HG03565 (cell line): ENCODE results near the gene KRTAP5-8.
"Not testable (repeated sequence)": the region's sequence is repeated elsewhere in the genome, so short reads cannot be mapped to it uniquely, and the experiment has no call there.

Experiments used
- ATAC-seq: cut with Tn5 transposase; IDR thresholded peaks from one replicate; pipeline ENCODE4 v1.9.1; 2021; ENCODE audit warnings: mild to moderate bottlenecking, moderate library complexity; ENCODE audit not compliant: unreplicated experiment

The KRTAP5-8 gene

DNA sequence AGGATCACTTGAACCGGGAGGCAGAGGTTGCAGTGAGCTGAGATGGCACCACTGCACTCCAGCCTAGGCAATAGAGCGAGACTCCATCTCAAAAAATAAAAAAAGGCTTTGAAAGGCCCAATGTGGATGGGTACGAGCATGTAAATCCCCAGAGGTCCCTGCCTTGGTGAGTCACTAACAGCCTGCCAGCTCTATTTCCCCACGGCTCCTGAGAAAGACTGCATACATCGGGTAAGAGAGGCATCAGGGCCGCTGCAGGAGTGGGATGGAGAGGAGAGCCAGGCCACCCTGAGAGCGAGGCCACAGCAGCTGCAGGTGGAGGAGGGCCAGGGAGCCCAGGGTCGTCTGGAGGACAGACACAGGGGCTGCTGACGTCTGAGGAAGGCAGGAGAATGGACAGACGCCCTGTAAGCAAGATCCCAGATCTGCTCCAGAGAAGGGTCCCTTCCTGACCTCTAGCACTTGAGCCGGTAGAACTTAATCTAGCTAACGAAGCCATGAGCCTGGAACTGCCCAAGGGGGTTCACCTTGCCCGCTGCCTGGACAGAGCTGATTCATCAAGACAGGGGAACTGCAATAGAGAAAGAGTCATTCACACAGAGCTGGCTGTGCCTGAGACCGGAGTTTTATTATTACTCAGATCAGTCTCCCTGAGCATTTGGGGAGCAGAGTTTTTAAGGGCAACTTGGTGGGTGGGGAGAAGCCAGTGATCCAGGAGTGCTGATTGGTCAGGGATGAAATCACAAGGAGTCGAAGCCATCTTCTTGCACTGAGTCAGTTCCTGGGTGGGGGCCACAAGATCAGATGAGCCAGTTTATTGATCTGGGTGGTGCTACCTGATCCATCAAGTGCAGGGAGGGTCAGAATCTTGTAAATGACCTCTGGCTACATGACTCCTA, 5.3 kb downstream of the KRTAP5-8 start:
- ATAC-seq: no peak

DNA sequence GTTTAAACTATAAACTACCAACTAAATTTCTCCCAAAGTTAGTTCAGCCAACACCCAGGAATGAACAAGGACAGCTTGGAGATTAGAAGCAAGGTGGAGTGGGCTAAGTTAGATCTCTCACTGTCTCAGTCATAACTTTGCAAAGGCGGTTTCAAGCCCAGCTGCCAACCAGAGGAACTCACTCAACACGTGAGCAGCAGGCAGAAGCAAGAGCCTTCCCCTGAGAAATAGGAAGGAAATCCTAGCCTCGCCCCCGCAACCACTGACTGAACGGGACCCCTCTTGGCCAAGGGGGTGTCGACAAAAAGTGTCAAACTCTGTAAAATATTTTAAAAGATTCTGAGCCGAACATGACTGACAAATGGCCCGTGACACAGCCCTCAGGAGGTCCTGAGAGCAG, 6.0 kb downstream of the KRTAP5-8 start:
- ATAC-seq: no peak

DNA sequence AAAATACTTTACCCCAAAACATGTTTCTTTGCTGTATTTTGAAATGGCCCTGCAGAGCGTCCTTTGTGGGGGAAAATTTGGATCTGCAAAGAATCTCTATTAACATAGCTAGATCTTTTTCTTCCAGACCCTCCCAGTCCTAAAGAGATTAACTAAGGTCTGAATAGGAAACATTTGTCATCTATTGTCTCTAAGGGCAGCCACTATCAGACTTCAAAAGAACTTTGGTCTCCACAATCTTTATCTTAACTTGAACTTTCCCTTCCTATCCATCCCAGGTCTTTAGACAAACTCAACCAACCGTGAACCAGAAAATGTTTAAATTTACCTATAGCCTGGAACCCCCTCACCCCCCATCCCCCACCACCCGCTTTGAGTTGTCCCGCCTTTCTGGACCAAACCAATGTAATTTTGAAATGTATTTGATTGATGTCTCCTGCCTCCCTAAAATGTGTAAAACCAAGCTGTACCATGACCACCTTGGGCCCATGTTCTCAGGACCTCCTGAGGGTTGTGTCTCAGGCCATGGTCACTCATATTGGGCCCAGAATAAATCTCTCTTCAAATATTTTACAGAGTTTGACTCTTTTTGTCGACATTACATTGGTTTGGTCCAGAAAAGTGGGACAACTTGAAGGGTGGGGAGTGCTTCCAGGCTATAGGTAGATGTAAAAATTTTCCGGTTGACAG, 6.8 kb downstream of the KRTAP5-8 start:
- ATAC-seq: no peak

DNA sequence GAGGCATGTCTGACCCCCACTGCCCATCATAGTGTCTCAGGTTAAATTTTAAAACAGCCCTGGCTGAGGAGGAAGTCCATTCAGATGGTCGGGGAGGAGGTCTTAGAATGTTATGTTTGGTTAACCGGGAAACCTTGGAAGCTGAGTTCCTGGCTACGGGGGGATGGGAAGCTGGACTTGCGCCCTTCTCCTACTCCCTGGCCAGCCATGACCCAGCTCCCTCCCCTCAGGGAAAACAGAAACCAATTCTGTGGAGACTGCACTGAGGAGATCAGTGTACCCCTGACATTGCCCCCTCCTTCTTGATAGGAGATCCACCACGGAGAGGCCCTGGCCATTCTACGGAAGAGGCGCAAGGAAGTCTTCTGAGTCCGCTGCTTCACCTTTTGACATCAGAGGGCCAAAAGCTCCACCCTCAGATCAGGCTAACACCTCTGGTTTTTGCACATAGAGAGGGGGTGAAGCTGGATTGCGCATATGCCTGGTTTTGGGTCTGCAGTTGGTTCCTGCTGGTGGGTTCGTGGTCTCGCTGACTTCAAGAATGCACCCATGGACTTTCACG, 7.7 kb downstream of the KRTAP5-8 start:
- ATAC-seq: no peak

DNA sequence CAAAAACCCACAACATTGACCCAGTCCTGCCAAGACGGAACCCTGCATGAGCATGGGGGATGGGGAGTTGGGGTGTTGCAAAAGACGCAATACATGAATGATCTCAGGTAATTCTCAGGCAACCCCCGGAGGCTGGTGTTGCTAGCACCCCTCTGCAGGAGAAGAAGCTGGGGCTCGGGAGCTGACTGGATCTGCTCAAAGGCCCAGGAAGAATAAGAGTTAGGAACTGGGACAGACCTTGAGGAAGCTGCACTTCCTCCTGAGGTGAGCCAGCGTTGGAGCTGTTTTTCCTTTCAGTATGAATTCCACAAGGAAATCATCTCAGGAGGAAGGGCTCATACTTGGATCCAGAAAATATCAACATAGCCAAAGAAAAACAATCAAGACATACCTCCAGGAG, 10.3 kb downstream of the KRTAP5-8 start, which contains the start of gene KRTAP5-9:
TSS of gene KRTAP5-9 (plus strand) at position 301 of the 400 bp plus-strand sequence. CDS start 238 bp downstream, outside the sequence.
- ATAC-seq: no peak

DNA sequence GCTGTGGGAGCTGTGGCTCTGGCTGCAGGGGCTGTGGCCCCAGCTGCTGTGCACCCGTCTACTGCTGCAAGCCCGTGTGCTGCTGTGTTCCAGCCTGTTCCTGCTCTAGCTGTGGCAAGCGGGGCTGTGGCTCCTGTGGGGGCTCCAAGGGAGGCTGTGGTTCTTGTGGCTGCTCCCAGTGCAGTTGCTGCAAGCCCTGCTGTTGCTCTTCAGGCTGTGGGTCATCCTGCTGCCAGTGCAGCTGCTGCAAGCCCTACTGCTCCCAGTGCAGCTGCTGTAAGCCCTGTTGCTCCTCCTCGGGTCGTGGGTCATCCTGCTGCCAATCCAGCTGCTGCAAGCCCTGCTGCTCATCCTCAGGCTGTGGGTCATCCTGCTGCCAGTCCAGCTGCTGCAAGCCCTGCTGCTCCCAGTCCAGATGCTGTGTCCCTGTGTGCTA, 10.9 kb downstream of the KRTAP5-8 start:
- ATAC-seq: no peak

DNA sequence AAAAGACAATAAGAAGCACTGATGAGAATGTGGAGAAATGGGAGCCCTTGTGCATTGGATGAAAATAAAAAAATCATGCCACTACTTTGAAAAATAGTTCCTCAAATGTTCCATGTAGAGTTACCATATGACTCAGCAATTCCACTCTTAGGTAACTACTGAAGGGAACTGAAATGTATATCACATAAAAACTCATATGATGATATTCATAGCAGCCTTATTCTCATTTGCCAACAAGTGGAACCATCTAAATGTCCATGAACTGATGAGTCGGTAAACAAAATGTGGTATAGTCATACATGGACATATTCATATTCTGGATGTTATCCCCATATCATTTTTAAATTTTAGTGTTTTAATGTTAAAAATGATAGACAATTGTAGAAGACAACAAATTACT, 13.9 kb downstream of the KRTAP5-8 start:
- ATAC-seq: no peak

DNA sequence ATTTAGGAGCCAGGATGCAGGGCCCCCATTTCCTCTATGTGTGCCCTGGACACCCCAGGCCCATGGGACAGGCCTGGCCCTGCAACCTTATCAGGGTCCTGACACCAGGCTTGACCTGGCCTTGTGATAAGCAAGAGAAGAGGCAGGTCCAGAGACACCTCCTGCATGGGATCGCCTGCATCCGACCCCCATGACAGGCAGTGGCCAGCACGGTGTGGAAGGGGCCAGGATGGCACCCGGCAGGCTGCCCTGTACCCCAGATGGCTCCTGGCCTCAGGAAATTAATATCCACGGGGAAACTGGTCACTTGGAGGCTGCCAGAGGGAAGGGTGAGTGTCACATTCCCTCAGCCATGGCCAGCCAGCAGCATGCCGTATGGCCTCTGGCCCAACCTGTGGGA, 17.2 kb downstream of the KRTAP5-8 start:
- ATAC-seq: no peak

DNA sequence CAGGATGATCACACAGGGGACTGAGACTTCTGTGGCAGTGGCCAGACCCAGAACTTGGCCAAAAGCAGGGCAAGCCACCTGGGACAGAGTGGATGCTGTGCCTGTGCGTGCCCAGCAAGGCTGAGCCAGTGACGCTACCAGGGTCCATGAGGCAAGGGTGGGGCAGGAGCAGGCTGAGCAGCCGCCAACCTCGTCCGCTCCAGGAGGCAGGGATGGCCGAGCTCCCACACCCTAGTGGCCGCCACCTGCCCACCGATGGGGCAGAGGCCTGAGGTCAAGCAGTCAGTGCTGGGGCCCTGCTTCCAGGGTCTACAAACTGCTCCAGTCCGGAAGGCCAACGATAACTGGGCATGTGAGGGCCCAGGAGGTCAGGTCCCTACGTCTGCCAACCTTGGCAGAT, 17.7 kb downstream of the KRTAP5-8 start:
- ATAC-seq: no peak

DNA sequence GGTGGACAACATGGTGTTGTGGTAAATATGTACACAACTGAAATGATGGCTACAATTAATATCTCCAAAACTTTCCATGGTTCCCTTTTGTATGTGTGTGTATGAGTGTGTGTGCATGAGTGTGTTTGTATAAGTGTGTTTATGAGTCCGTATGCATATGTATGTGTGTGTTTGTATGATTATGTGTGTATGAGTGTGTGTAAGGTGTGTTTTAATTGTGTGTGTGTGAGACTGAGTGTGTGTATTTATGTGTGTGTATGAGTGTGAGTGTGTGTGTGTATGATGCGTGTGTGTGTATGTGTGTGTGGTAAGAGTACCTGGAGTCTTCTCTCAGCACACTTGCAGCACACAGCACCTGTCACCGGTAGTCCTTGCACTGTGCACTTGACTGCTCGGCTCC, 18.2 kb downstream of the KRTAP5-8 start:
- no peak for ATAC-seq

DNA sequence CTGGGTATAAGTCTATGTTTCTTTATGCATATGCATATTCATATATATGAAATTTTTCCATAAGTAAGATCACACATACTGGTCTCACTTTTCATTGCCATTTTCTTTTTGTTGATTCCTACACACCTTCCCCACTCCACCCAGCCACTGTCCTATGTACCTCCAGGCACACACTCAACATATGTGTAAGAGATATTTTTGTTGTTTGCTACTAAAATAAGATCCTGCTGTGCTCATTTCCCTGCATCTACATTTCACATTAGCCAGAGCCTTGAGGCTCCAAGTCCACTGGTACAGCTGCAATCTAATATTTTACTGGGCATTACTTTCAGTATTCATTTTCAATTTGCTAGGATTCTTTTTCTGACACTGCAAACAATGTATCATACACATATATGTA, 19.4 kb downstream of the KRTAP5-8 start:
- no peak for ATAC-seq

DNA sequence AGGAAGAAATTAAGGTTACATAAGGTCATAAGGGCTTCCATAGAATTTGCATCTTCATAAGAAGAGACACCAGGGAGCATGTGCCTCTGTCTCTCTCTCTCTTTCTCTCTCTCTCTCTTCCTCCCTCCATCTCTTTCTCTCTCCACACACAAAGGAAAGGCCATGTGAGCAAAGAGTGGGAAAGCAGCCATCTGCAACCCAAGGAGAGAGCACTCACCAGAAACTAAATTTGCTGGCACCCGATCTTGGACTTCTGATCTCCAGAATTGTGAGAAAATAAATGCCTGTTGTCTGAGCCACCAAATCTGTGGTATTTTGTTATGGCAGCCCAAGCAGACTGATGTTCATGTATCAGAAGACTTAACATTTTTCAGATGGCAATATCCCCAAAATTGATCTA, 21.2 kb downstream of the KRTAP5-8 start:
- ATAC-seq: no peak

DNA sequence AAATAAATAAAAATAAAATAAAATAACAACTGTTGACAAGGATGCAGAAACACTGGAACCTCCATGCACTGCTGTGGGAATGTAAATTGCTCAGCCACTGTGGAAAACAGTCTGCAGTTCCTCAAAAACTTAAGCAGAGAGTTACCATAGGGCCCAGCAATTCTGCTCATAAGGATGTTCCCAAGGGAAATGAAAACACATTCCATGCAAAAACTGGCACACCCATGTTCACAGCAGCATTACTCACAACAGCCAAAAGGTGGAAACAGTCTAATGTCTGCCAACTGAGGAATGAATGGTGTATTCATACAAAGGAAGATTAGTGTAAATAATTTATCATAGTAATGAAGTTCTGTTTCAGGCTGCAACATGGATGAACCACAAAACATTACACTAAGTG, 24.3 kb downstream of the KRTAP5-8 start:
- no peak for ATAC-seq

DNA sequence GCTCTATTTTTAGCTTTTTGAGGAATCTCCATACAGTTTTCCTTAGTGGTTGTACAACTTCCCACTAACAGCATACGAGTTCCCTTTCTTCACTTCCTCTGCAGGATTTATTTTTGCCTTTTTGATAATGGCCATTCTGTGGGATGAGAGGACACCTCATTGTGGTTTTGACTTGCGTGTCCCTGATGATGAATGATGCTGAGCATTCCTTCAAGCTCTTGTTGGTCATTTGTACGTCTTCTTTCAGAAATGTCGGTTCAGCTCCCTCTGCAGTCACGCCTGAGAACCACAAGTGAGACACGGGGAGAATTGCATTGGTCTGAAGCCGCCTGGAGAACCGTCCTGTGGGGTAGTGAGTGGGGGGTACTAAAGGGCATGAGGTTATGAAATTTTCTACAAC, 25.6 kb downstream of the KRTAP5-8 start:
- no peak for ATAC-seq

DNA sequence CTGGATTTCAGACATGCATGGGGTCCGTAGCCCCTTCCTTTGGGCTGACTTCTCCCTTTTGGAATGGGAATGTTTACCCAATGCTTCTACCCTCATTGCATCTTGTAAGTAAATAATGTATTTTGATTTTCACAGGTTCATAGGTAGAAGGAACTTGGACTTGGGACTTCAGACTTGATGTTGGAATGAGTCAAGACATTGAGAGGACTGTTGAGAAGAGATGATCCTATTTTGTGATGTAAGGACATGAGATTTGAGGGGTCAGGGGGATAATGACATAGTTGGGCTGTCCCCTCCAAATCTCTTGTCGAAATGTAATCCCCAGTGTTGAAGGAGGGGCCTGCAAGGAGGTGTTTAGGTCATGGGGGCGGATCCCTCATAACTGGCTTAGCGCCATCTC, 26.6 kb downstream of the KRTAP5-8 start:
- no peak for ATAC-seq

DNA sequence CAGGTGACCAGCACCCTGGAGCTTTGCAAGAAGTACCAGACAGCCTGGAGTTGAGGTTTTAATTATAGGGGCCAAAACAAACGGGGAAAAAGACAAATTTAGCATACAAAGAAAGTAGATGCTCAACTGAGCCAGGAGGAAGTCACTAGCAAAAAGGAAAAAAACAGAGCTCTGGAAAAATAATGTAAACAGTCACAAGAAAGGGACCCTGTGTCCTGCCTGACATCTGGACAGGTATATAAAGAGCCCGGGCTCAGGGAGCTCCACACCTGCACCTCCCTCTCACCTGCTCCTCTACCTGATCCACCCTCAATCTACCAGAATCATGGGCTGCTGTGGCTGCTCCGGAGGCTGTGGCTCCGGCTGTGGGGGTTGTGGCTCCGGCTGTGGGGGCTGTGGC, 27.4 kb downstream of the KRTAP5-8 start, which contains the start of gene KRTAP5-10:
TSS of gene KRTAP5-10 (plus strand) at position 301 of the 400 bp plus-strand sequence. CDS start at position 326, 25 bp downstream.
- no peak for ATAC-seq

DNA sequence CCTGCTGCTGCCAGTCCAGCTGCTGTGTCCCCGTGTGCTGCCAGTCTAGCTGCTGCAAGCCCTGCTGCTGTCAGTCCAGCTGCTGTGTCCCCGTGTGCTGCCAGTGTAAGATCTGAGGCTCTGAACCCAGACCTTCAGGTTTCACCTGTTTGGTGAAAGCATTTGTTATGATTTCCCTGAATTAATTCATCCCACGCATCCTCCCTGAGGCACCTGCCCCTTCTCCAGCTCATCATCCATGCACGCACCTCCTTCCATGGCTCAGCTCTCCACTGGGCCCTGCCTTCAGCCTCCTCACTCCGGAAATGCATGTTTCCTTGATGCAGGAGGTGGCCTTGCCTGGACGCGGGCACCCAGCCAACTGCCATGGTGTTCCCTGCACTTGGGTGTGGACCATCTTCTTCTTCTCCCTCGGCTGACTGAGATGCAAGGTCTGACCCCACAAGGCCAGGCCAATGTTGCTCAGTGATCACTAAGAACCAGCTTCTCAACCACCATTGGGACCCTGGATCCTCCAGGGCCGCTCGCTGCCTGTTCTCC, 28.3 kb downstream of the KRTAP5-8 start:
- ATAC-seq: no peak

DNA sequence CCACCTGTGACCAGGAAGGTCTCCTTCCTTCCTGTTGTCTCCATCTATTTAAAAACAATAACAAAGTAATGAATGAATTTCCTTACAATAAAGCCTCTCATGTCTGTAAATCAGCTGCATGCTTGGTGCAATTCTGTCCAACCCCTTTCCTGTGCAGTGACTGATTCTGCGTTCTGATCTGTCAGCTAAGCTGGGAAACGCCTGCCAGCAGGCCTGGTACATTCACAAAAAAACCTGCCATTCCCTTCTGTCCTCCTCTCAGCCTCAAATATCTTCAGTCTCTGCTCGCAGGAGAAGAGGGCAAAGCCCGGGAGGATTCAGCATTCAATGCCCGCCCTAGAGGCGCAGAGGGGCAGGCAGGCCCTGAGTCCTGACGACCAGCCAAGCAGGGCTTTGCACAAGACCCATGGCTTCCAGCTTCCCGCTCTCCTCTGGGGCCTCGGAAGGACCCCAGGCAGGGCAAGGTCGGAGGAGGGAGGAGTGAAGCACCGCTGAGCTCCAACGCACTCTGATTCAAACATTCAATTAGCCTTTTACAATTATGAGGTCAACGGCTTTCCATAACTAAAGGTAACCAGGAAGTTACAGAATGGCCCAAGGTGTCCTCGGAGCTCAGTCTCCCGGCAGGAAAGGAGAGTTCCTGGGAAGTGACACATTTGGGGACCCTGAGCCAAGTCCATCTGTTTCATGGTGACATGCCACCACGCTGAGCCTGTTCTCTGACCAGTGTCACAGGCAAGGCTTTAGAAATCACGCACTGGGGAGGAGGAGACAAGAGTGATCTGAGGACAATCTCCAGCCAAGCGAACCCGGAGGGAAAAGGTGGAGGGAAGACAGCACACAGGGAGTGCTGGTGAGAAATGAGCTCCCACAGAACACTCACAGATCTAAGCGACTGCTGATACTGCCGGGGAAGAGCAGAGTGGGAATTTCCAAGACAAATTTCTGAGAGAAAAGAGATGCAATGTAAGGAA, 29.1 kb downstream of the KRTAP5-8 start:
- not testable (repeated sequence) for ATAC-seq

DNA sequence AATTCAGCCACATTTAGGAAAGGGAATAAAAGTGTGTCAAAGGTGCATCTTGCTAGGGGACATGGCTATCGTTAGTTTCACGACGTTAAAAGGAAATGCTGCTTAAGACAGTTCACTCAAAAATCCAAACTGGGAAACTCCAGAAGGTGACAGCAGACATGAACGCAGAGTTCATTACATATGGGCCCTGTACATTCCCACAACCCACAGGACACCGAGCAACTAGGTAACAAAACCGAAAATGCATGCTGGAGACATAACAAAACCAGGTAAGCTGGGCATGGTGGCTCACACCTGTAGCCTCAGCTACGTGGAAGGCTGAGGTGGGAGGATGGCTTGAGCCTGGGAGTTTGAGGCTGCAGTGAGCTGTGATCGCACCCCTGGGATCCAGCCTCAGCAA, 29.8 kb downstream of the KRTAP5-8 start:
- not testable (repeated sequence) for ATAC-seq

DNA sequence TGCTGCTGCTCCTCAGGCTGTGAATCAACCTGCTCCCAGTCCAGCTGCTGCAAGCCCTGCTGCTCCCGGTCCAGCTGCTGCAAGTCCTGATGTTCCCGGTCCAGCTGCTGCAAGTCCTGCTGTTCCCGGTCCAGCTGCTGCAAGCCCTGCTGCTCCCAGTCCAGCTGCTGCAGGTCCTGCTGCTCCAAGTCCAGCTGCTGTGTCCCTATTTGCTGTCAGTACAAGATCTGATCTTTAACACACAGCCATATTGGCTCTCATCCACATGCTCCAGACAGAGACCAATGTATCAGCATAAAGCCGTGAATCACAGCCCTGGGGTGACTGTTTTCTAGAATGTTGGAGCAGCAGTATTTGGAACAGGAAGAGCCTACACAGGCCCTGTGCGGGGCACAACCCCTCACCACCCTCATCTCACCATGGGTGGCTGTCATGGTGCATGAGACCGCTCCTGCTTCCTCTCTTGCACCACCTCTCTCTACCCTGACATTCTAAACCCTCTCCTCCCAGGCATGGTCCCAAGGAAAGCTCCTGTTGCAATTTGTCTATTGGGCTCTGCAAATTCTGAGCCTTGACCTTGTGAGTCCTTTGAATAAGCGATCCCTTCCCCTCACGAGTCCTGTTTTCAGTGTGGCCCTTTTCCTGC, 31.0 kb downstream of the KRTAP5-8 start:
- ATAC-seq: no peak
